ENCODE results near the gene MAGI1.

DNA sequence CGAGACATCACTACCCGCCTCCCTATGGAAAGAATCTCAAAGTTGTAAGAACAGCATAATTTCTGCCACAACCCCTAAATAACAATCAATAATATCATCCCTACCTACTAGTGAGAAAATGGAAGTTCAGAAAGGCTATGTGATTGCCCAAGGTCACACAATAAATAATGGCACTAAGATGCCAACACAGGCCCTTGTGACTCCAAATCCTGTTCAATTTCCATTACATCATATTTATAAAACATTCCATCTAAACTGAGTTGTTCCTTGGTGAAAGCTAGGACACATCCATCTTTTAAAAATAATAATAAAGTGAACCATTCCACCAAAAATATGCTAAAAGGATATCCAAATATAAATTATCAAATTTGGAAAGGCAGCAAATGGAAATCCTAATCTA, 144.6 kb downstream of the MAGI1 start:
- TF ChIP-seq, protein P1, sequence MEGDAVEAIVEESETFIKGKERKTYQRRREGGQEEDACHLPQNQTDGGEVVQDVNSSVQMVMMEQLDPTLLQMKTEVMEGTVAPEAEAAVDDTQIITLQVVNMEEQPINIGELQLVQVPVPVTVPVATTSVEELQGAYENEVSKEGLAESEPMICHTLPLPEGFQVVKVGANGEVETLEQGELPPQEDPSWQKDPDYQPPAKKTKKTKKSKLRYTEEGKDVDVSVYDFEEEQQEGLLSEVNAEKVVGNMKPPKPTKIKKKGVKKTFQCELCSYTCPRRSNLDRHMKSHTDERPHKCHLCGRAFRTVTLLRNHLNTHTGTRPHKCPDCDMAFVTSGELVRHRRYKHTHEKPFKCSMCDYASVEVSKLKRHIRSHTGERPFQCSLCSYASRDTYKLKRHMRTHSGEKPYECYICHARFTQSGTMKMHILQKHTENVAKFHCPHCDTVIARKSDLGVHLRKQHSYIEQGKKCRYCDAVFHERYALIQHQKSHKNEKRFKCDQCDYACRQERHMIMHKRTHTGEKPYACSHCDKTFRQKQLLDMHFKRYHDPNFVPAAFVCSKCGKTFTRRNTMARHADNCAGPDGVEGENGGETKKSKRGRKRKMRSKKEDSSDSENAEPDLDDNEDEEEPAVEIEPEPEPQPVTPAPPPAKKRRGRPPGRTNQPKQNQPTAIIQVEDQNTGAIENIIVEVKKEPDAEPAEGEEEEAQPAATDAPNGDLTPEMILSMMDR (IDR thresholded peaks at IDR 0.05) = no peak
- TF ChIP-seq EZH2 (IDR thresholded peaks at IDR 0.05; ENCODE audit: borderline replicate concordance, insufficient read depth, low read depth, low read length, poor library complexity, severe bottlenecking) = no peak
